T-helper 2 cell treated with Interferon-gamma antibody and Interleukin-4, amounts not matched to agents 100 ng/mL and 5 ng/mL, for 36 hours (primary cell): ENCODE results near the gene PRCD. TPM values are rescaled to one million over a fixed set of nuclear protein-coding genes. Genes with fewer than 3 reads are reported as not detected.

Source experiments
- intact Hi-C: fragments of 100-400 bp; cut with micrococcal nuclease; formaldehyde crosslinking; loops from one replicate; pipeline ENCODE4 v1.15.1; 2023
- total RNA-seq: library from RNA; stranded (reverse); gene quantifications from 2 replicates; pipeline ENCODE4 v1.2.3, GENCODE V29; 2022

The PRCD gene
- total RNA-seq, 1 donor from 2014 or later: not detected

DNA sequence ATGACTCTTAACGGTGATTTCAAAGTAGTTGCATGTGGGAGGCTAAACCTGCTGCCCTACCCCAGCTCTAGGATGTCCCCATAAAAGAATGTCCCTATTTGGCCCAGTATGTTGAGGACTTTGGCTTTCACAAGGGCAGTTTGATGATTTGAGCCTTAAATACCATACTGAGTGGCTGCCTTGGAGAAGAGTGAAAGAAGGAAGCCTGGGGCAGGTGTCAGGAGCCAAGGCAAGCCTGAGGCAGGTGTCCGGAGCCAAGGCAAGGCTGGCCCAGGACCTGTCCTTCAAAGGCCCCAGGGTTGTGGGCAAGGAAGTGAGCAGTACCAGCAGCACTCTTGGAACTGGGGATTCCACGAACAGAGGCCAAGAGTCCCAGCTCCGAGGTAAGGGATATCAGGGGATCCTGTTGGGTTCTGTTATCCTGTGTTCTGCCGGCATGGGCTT, 27.2 kb downstream of the PRCD start:
- intact Hi-C loops: no loop called here

DNA sequence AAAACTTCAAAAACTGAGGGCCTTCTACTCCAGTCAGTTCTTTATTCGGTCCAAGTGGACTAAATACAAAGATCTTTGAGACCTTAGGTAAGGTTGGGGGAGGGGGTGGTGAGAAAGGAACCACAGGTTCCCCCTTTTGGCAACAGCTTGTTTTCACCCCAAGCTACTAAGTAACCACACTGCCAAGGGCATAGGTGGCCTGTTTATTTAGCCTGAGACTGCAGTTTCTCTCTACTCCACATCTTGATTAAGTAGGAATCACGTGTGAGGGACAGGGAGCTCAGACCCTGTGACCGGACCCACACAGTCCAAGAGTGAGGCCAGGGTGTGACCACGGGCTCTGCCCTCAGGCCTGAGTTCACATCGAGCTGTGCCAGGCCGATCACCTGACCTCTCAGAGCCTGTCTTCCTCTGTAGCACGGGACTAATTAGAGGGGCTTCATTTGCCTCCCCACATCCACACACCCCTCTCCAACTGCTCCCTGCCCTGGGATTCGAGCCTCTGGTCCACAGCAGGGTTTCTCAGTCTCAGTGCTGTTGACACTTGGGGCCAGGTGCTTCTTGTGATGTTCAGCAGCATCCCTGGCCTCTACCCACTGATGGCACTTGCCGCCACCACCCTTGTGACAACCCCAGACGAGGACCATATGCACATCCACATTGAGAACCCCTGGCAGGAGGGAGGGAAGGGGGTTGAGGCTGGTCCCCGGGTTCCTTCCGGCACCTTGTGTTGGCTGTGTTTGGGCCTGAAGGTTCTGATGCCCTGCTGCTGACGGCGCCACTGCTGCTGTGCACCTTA, 28.0 kb downstream of the PRCD start:
- intact Hi-C loops: no loop called here

DNA sequence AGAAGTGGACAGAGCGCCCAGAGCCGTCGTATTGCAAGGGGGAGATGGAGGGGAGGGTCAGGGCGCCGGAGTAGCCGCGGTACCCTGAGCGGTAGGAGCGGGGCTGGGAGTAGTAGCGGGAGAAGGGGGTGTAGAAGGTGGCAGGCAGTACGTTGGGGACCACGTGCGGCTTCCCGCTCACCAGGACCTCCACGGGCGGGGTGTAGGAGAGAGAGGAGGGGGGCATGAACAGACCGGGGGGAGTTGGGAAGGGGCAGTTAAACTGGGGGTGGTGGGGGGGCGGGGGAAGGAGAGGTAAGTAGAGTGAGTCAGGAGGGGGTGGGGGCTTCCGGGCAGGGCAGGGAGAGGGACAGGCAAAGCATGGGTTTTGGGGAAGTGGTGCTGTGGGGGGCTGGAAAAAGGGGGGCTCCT, 29.0 kb downstream of the PRCD start:
- intact Hi-C loops: no loop called here

DNA sequence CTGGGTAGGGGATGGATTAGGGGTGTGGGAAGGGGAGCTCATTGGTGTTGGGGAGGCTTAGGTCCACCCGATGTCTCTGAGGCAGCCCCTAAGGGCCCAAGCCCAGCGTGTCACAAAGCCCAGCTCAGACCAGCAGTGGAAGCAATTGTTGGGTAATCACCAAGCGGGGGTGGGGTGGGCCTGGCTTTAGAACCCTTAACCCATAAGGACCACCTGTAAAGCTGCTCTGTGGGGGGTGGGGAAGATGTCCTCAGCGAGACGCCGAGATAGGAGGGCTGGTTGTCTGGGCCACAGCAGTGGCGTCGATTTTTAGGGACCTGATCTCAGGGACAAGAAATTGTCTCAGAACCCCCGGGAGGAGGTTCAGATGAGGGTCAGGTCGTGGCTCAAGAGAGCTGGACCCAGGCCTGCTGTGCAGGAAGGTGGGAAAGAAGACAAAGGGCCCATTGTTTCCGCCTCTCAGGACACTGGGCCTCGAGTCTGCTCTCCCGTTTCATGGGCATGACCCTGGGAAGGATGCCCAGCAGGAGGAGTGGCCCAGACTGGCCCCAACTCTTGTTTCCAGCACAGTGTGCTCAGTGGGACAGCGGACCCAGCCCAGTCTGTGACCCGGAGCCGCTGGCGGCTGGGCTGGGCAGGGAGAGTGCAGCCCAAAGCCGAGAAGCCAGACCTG, 29.9 kb downstream of the PRCD start:
- intact Hi-C loops: no loop called here

DNA sequence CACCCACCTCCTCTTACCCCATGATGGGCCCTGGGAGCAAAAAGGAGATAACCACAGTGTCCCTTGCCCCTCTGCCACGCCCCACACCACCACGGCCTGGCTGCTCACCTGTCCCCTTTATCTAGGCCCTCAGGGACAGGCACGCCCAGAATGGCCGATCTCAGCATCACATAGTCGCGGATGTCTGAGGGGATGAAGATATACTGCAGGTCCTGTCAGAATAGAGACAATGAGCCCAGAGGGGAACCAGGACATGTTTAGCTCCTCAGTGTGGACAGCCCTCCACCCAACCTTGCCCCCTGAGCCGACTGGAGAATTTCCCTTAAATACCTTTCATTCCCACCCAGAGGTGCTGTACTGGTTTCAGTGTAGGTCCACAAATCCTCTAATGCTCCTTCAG, 30.6 kb downstream of the PRCD start:
- intact Hi-C loops: no loop called here

DNA sequence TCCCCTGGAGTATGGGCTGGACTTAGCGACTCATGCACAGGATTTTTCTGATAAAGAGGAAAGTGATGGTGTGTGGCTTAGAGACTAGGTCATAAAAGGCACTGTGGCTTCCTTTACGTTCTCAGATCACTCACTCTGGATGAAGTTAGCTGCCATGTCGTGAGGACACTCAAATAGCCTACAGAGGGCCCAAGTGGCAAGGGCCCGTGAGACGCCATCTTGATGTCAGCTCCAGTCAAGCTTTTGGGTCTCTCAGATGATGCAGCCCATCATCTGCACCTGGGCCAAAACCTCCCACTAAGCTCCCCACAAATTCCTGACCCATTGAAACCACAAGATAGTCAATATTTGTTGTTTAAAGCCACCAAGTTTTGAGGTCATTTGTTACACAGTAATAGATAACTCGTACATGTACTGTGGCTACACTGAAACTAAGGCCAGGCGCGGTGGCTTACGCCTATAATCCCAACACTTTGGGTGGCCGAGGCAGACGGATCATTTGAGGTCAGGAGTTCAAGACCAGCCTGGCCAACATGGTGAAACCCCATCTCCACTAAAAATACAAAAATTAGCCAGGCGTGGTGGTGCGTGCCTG, 31.1 kb downstream of the PRCD start:
- intact Hi-C loops: no loop called here

DNA sequence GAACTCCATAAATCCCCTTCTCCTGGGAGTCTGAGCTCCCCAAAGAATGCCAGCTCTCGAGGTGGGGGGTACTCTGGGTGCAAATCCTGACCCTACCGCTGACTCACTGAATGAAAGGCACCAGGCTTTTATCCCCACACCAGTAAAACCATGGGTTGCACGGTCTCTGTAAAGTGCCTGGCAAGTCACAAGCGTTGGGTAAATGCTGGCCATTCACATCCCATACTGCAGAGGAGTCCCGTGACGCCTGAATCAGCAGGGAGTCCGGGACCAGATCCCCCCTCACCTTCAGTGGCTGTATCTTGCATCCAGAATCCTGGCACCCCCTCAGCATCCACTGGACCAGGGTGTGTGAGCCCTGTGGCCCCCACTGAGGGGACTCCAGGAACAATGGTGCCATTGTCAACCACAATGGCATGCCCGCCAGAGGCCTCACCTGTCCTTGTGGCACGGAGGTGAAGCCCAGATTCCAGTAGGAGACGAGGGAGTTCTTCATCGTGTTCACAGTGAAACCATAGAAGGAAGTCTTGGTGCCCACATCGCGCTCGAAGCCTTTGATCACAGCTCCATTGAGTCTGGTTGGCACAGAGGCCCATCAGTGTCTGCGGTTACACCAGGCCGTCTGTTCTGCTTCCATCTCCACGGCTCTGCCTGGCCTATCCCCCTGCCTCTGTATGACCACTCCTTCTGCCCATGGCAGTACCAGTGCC, 32.5 kb downstream of the PRCD start:
- intact Hi-C loops: no loop called here

DNA sequence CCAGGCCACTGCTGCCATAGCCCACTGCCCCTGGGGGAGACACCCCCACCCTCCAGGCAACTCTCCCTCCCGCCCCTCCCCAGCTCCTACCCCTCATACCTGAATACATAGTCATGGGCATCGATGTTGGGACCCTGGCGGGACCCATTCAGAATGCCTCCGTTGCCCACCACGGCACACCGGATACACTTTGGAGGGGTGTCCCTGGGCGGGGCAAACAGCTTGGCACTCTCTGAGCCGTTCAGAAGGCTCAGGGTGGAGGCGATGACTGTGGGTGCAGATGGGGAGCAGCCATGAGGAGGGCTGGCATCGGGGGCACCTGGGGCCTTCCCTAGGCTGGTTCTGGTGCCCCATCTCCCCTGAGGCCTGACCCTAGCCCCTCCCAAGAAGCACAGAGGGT, 33.3 kb downstream of the PRCD start:
- intact Hi-C loops: no loop called here

DNA sequence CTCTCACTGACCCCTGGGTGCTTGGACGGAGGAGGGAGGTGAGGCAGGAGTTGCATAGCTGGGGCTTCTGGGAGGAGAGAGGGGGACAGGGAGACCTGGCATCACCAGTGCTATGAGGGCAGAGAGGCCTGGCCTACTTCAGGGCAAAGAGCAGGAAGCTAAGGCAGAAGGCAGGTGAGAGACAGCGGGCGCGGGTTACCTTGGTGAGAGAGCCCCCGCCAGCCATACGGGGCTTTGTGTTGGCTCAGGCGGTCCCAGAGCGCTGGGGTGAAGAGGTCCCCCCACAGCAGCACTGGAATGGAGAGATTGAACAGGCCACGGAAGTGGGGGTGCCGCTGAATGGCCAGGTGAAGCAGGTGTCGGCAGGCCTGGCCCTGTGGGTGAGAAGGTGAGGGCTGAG, 34.3 kb downstream of the PRCD start:
- intact Hi-C loops: no loop called here

DNA sequence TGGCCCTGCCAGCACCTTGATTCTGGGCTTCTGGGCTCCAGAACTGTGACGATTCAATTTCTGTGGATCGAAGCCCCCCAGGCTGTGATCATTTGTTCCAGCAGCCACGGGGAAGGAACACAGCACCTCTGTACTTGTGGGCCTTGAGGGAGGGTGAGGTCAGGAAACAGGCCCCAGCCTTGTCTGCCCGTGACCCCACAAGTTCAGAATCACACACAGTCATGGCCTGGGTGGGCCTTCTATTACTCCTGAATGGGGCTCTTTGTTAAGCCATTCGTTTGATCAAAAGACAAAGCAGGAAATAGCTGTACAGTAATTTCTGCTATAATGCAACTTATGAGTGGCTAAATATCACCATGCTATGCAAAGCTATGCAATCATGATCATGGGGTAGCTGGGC, 35.7 kb downstream of the PRCD start:
- intact Hi-C loops: no loop called here

DNA sequence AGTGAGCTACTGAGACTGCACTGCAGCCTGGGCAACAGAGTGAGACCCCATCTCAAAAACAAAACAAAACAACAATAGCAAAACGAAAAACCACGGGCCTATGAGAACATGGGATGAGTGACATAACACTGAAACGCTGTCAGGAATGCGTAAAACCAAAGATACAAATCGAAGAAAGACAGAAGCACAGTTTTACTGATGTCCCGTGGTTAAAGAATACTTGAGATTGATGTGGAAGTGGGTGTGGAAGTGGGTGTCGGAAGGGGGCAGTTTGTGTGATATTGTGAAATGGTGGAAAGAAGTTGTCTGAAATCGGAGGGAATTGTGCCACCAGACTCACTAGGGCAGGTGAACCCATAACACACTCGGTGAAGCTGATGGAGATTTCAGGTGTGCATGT, 36.3 kb downstream of the PRCD start:
- intact Hi-C loops: no loop called here

DNA sequence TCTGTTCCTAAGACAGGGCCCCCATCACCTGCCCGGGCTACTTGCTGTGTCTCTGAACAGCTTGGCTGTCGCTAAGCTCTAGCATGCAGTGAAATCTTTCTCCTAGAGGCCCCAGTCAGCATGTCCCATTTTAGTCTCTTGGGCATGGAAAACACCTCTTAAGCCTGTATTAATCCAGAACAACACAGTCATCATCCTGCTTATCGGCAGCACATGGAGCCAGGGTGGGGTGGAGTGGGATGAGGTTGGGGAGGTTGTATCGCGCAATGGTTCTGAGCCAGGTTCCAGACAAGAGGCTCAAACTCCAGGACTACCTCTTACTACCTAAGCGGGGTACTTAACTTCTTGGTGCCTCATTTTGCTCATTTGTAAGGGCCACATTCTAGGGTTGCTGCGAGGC, 38.0 kb downstream of the PRCD start:
- intact Hi-C loops: no loop called here

DNA sequence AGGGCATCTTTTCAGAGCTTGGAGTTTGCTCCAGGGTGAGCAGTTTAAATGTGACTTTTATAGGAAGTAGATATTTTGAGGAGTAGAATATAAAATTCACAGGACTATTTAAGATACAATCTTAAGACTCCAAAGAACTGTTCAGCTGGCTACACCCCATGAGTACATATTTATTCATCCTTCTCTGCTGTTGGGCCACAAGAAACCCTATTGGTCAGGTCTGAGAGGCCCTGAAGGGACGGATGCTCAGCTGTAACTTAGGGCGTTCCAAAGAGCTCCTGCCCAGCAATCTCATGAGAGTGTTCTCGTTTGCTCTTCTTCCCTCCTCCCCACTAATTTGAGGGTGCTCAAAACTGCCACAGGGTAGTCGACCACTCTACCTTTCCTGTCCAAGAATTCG, 38.5 kb downstream of the PRCD start:
- intact Hi-C loops: no loop called here

DNA sequence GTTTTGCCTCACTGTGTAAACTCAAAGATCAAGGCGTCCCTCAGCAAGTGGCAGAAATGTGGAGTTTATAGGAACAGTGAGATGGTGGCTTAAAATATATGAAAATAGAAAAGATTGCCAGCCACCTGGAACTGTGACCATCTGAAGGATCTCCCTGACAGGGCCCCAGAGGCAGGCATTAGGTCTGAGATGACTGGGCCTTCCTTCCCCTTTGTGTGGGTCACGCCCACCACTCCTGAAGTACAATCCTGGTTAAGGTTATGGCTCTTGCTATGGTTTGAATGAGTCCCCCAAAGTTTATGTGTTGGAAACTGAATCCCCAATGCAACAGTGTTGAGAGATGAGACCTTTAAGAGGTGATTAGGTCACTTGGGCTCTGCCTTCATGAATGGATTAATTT, 39.4 kb downstream of the PRCD start:
- intact Hi-C loops: no loop called here

DNA sequence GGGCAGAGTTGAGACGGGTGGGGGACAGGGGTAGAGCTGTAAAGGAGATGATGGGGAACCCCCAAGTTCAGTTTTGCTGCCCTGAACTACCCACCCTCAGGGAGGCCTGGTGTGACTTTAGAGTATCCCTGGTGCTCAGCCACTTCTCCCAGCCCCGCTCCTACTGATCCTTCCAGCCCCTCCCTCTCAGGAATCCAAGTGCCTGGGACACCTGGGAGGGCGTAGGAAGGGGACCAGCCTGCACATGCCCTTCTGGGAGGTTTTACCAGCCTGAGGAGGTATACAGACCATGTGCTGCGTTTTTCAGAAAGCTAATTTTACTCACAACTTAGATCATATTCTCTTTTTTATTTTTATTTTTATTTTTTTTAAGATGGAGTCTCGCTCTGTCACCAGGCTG, 41.7 kb downstream of the PRCD start:
- intact Hi-C loops: no loop called here

DNA sequence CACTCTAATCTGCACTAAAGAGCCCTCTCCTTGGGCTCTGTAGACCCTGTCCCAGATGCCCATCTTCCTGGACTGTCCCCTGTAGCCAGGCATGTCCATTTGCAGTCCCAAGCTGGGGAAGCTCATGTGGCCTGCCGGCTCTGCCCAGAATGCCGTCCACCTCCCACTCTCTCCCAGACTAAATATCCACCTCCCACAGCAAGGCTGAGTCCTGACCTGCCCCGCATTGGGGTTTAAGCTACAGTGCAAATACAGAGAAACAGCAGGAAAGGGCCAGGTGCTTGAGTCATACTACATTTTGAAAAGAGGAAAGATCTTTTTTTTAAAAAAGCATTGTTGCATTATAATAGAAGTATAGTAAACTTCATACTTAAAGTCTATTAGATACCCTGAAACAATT, 42.8 kb downstream of the PRCD start:
- intact Hi-C loops: no loop called here

DNA sequence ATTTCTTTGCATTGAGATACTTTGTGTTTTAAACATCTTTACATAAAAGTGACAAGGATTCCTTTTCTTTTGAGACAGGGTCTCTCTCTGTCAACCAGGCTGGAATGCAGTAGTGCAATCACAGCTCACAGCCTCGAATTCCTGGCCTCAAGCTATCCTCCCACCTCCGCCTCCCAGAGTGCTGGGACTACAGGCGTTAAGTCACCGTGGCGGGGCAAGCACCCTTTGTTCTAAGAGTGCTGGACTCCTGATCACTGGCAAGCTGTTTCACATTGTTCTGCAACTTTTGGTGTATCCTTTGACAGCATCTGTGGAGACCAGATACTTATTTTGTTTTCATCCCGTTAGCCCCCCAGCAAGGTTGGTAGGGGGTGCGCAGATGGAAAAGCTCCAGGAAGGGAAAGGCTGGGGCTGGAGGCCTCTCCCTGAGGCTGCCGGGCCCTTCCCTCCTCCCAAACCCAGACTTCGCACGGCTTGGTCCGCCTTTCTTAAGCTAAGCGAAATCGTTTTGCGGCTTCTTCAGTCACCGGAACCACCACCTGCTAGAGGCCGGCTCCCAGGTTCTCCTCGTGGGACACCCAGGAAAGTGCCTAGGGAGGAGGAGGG, 44.7 kb downstream of the PRCD start:
- intact Hi-C loops: no loop called here

DNA sequence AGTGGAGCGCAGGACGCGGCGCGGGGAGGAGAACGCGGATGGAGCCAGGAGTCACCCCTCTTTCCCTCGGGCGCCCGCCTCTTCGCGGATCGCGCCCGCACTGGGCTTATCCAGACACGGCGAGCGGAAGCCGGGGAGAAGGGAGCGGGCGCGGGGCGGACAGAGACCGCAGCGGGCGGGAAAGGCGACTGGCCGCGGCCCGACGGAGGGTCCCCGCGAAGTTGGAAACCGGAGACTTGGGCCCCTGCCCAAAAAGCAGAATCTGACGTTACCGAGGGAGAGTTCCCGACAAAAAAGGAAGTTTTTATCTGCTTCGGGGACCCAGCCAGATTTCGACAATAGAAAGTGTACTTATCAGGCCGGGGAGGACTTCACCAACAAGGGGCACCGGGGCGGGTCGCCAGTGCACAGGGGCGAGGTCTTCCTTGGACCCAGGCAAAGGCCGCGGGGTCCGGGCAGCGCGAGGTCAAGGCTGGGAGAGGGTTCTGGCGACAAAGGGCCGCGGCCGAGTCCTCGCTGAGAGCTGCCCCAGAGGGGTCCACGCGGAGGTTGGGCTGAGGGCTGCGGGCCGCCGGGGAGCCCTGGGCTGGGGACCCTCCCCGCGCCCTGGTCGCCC, 45.3 kb downstream of the PRCD start:
- intact Hi-C loops: no loop called here

DNA sequence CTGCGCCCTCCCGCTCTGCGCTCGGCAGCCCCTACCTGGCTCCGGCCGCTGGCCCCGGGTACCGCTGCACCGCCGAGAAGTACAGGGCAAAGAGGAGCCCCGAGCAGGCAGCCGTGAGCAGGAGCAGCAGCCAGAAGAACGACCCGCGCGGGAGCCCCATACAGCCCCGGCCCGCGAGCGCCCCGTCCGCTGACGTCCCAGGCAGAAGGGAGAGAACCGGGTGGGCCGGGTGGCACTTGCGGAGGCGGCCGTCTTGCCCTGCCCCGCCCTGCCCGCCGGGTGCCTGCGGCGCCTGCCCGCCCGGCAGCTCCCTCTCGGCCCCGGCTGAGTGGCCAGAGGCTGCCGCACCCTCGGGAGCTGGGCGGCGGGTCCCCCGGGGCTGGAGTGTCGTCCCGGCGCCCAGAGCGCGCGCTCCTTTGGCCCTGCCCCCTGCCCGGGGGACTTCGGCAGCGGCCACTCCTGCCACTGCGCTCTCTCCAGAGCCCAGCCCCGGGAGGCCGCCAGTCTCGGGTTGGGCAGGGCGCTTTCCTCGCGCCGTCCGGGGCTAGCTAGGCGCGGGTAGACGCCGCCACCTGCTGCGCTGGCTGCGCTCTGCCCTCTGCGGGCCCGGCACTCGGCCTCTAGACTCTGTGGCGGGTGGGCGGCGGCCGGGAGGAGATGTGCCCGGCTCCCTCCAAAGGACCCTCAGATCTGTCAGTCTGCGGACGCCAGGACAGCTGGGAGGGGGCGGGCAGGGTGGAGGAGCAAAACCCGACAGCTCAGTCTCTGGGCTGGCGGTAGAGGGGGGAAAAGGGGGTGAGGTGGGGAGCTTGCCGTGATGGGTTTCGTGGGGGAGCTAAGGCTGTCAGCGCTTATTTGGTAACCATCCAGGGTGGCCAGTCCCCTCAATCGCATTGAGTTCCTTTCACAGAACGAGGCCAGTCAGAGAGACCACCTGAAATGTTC, 46.1 kb downstream of the PRCD start, which contains the start of gene ST6GALNAC2:
Gene ST6GALNAC2 (minus strand): TSS at position 212 of the 945 bp plus-strand sequence. CDS start 52 bp downstream, at position 160.
- intact Hi-C loops: no loop called here
